ENCODE measurements around the gene FOXJ2.

FOXJ2 gene

DNA sequence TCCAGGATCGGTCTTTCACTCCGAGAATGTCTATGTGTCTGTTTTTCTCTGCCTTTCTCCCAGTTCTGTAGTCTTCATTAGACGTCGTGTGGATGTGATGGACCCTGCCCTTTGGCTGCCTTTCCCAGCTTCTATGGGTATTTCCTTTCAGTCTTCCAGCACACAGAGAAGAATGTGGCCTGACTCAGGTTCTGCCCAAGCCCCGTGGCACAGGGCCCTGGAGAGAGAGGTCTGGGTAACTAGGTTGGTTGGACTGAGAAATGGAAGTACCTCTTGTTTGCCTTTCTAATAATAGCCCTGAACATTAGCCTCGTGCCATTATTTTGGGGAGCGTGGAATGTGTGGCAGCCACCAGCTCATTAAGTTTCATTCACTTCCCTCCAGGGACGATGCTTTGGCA is 3.8 kb downstream of the FOXJ2 start:
- TF ChIP-seq POLR2A (IDR thresholded peaks at IDR 0.05; ENCODE audit: low read depth, low read length): no peak
- FAIRE-seq (no peak), DNase-seq (ENCODE audit: insufficient read length, low spot score) (no peak)

DNA sequence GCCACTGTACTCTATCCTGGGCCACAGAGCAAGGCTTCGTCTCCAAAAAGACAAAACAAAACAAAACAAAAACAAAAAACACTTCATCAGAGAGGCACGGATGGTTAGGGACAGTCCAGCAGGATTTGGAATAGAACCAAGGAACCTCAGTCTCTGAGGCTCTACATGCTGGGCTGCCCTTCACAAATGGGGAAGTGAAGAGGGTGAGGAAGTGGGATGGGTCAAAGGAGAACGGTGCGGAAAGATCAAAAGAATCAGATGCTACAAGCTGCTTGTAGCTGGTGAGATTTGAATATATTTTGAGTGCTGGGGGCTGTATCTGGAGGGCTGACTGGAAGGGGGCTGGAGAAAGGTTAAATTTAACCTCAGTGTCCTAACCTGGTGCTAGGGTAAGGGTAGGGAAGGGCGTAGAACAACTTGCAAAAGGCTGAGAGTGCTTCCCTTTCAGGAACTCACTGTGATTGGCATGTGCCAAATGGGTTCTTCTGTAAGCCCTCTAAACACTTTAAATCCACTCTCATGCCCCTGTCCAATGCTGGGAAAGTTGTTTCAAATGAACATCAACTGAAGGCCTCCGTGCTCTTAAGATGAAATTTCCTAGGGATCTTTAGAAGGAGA is 4.6 kb downstream of the FOXJ2 start:
- DNase-seq (ENCODE audit: insufficient read length, low spot score) (no peak), FAIRE-seq (no peak)
- no peak for TF ChIP-seq POLR2A (IDR thresholded peaks at IDR 0.05; ENCODE audit: low read depth, low read length)

DNA sequence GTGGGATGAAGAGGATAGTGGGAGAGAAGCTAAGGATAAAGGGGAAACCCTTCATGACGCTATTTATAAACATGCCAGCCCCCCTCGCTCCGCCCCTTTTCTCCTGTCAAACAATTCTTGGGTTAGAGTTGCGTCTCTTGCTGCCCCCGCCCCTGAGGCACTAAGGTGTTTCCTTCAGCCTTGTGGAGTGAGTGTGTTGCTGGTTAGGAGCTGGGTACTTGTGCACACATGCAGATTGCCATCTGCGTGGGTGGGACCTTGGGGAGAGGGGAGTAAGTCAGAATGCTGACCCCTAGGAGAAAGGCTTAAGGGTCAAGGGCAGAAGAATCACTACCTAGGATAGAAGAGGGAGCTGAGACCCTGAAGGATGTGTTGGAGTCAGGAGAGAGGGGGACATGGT is 5.4 kb downstream of the FOXJ2 start:
- TF ChIP-seq POLR2A (IDR thresholded peaks at IDR 0.05; ENCODE audit: low read depth, low read length): no peak
- no peak for FAIRE-seq
- DNase-seq (ENCODE audit: insufficient read length, low spot score): no peak

DNA sequence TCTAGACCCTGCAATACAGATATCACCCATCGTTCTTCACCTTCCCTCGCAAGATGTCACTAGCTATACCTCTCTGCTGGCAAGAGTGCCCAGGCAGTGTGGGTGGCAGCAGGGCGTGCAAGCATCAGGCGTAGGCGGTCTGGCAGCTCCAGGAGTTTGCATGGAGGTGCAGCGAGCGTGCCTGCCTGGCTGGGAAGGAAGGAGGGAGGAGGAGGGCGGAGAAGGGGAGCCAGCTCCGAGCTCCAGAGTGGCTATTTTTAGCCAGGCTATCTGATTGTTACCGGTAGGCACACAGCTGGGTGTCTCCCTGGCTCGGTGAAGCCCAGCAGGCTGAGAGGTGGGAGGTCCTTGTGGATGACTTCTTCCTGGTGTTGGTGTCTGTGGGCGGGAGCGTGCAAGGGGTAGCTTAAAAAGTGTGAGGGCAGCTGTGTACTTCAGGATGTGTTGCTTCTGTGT is 6.2 kb downstream of the FOXJ2 start:
- TF ChIP-seq POLR2A (IDR thresholded peaks at IDR 0.05; ENCODE audit: low read depth, low read length): no peak
- peak; percentile 67 for FAIRE-seq
- DNase-seq (ENCODE audit: insufficient read length, low spot score): peak; percentile 86

DNA sequence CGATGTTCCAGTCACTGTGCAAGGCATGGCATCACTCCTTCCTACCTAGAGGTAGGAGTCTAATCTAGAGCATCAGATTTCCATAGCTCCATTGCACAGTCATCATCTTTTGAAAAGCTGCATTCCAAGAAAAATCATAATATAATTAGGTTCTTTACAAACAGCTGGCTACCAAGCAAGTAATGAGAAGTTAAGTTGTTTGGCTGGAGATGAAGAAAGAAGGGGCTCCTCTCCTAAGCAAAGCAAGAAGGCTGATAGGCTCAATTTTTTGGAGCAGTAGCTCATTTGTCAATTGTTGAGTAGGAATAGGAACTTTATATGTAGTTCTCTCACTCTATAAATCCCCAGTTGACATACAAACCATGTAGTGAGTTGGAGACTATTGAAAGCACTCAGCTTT is 8.3 kb downstream of the FOXJ2 start:
- FAIRE-seq (no peak), DNase-seq (ENCODE audit: insufficient read length, low spot score) (no peak)
- TF ChIP-seq POLR2A (IDR thresholded peaks at IDR 0.05; ENCODE audit: low read depth, low read length): no peak

DNA sequence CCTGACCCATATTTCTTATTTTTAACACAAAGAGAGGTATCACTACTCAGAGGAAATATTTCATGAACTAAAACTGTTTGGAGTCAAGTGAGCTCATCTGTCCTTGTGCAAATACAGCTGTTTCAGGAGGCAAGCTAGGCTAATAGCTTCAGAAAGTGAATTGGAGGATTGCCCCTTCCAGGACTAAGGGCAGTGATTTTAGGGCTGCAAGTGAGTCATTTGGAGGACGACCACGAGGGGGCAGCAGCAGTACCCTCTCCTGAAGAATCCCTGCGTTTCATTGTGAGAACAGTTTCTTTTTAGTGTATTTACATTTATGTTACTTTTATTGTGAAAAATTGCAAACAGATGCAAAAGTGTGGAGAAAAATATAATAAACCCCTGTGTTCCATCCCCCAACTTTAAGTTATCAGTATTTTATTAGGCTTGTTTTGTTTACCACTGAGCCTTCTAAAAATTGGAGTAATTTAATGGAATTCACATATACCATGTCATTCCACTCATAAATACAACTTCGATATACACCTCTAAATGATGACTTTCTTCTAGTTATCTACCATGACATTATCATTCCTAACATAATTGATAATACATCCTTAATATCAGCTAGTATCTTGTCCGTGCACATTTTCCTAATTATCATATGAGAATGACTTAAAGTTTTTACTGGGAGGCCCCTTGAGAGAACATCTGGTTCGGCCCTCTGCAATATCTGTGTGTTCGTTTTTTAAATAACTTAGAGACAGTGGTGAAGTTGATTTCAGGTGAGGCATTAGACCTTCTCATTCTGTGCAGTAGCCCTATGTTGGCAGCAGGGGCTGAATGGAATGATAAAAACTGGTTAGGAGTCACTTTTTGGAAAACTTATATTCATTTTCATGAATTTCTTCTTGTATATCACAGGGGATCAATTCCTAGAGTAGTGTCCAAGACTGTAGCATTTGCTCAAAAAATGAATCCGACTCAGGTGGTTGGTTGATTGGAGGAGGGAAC is 13.7 kb downstream of the FOXJ2 start:
- no peak for TF ChIP-seq POLR2A (IDR thresholded peaks at IDR 0.05; ENCODE audit: low read depth, low read length)
- peak; percentile 68 for DNase-seq (ENCODE audit: insufficient read length, low spot score)
- peak; percentile 55 for FAIRE-seq

DNA sequence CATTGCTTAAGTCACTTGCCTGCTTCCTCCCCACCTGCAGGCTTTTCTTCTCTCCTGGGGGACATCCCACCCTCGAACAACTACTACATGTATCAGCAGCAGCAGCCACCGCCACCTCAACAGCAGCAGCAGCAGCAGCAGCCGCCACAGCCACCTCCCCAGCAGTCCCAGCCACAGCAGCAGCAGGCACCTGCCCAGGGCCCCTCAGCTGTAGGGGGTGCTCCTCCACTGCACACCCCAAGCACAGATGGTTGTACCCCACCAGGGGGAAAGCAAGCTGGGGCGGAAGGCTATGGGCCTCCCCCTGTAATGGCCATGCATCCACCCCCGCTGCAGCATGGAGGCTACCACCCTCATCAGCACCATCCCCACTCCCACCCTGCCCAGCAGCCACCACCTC is 15.3 kb downstream of the FOXJ2 start:
- FAIRE-seq (no peak), DNase-seq (ENCODE audit: insufficient read length, low spot score) (no peak)
- TF ChIP-seq POLR2A (IDR thresholded peaks at IDR 0.05; ENCODE audit: low read depth, low read length): no peak

DNA sequence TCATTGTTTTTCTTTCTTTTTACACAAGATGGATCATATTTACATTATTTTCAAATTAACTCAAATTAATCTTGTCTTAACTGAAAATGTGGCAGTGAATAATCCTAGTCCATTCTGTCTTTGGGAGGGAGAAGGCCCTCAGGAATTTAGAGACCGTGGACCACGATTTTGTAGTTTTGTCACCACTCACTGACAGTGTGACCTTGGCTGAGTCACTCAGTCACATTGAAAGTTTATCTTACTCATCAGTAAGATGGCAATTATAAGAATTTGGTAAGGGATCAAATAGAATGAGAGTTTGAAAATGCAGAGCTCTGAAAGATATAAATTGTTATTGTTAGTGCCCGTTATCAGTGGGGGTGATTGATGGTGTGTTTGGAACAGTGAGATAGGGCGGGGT is 16.4 kb downstream of the FOXJ2 start:
- no peak for TF ChIP-seq POLR2A (IDR thresholded peaks at IDR 0.05; ENCODE audit: low read depth, low read length)
- DNase-seq (ENCODE audit: insufficient read length, low spot score): no peak
- no peak for FAIRE-seq

DNA sequence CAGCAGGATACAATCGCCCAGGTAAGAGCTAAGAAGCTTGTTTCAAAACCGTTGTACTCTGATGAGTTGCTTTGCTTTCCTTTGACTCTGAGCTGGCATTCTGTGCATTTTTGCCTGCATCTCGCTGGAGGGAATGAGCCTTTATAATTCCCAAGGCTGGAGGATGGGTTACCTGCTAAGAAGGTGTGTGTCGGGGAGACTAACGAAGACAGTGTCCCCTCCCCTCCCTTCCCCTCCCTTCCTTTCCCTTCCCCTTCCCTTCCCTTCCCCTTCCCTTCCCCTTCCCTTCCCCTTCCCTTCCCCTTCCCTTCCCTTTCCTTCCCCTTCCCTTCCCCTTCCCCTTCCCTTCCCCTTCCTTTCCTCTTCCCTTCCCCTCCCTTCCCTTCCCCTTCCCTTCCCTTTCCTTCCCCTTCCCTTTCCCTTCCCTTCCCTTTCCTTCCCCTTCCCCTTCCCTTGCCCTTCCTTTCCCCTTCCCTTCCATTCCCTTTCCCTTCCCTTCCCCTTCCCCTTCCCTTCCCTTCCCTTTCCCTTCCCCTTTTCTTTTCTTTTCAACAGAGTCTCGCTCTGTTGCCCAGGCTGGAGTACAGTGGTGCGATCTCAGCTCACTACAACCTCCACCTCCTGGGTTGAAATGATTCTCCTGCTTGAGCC is 18.2 kb downstream of the FOXJ2 start:
- DNase-seq (ENCODE audit: insufficient read length, low spot score) (no peak), FAIRE-seq (no peak)
- no peak for TF ChIP-seq POLR2A (IDR thresholded peaks at IDR 0.05; ENCODE audit: low read depth, low read length)

DNA sequence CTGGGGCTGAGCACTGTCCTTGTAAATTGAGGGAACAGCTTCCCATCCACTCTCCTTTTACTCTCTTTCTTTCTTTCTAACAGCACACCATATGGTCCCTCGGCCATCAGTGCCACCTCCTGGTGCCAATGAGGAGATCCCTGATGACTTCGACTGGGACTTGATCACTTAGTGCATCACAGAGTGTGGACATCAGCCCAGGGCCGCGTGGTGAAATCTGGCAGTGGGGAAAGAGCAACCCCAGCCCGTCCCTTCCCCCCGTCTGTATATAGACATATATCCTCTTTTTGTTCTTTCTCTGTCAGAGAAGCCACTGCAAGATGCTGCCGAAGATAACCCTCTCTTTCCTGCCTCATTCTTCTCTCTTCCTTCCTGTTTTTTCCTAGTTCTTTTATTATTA is 20.2 kb downstream of the FOXJ2 start:
- FAIRE-seq (no peak), DNase-seq (ENCODE audit: insufficient read length, low spot score) (no peak)
- TF ChIP-seq POLR2A (IDR thresholded peaks at IDR 0.05; ENCODE audit: low read depth, low read length): no peak

DNA sequence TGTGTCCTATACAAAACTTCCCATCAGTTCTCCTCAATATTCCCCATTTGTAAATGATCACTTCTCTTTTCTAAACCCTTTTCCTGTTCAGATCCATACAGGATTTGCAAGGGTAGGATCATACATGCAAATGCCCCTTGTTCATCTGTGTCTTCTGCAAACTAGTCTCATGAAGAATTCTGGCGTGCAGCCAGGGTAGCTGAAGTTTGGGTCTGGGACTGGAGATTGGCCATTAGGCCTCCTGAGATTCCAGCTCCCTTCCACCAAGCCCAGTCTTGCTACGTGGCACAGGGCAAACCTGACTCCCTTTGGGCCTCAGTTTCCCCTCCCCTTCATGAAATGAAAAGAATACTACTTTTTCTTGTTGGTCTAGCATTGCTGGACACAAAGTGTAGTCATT is 22.3 kb downstream of the FOXJ2 start:
- no peak for TF ChIP-seq POLR2A (IDR thresholded peaks at IDR 0.05; ENCODE audit: low read depth, low read length)
- no peak for DNase-seq (ENCODE audit: insufficient read length, low spot score)
- FAIRE-seq: no peak

DNA sequence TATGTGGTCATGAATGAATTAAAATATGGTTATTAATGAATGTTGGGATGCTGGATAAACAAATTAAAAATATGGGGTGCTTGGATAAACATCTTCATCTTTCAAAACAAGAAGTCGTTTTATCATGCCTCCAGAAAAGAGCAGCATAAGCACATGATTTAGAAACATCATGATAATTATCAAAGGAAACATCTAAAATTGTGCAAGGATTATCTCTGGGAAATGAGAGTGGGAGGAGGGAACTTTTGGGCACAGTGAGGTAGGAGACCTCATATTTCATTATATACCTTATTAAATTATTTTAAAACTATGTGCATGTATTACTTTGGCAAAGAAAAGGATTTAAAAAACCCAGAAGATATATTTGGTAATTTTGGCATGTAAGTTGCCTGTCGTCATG is 24.8 kb downstream of the FOXJ2 start:
- FAIRE-seq (no peak), DNase-seq (ENCODE audit: insufficient read length, low spot score) (no peak)
- TF ChIP-seq POLR2A (IDR thresholded peaks at IDR 0.05; ENCODE audit: low read depth, low read length): no peak

DNA sequence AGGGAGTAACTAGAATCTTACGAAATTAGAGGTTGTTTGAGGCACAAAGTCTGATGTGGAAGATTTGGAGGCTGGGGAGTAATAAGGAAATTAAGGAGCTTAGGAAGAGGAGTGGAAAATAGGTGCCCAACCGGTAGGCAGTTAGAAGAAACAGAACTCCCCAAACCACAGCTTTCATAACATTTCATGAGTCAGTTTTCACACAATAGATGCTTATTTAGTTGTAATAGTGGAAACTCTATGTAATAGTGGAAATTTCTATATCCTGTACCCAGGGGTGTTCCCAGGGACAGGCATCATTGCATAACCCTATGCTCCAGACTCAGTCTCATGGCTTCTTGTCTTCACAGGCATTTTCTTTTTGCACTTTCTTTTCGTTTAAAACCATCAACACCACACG is 25.3 kb downstream of the FOXJ2 start:
- FAIRE-seq (no peak), DNase-seq (ENCODE audit: insufficient read length, low spot score) (no peak)
- no peak for TF ChIP-seq POLR2A (IDR thresholded peaks at IDR 0.05; ENCODE audit: low read depth, low read length)

DNA sequence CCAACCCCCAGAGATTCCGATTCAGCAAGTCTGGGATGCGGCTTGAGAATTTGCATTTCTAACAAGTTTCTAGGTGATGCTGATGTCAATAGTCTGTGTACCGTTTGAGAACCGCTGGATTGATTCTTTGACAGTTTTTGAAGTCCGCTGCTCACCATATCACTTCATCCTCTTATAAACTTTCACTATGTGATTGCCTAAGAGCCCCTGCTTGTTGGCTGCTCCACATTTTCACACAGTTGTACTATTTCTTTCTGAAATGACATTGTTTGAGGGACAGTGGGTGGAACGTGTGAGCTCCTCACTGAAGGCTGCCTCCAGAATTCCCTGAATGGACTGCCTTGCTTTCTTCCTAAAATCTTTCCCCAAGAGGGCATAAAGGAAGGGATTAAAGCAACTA is 26.0 kb downstream of the FOXJ2 start:
- TF ChIP-seq POLR2A (IDR thresholded peaks at IDR 0.05; ENCODE audit: low read depth, low read length): no peak
- FAIRE-seq (no peak), DNase-seq (ENCODE audit: insufficient read length, low spot score) (no peak)
